GM23338 (cell line): Measurements from ENCODE around the gene SHKBP1. TPM values are rescaled to one million over a fixed set of nuclear protein-coding genes. Genes with fewer than 3 reads are reported as not detected.

Source experiments
- ATAC-seq: fragments of 200-7000 bp; cut with Tn5 transposase; 3 replicates; pipeline ENCODE4 v1.9.1; 2020
- DNase-seq: peaks from one replicate; pipeline ENCODE4 v3.0.0-alpha.2; 2015; ENCODE audit warnings: low spot score
- H2AFZ ChIP-seq: fragments of 200-600 bp; sonication (generic); 2 replicates; pipeline ENCODE4 v1.8.0; 2016; ENCODE audit warnings: antibody characterized with exemption, mild to moderate bottlenecking, moderate library complexity
- H3F3A ChIP-seq: fragments of 200-600 bp; sonication (generic); replicated peaks from 2 replicates; pipeline ENCODE4 v1.8.0; 2017; ENCODE audit warnings: antibody characterized with exemption, mixed run types, low read depth
- H3K27ac ChIP-seq: fragments of 200-600 bp; sonication (generic); 2 replicates; pipeline ENCODE4 v1.6.1; 2016; ENCODE audit warnings: low read depth
- H3K27me3 ChIP-seq: fragments of 200-600 bp; sonication (generic); 2 replicates; pipeline ENCODE4 v1.8.0; 2016; ENCODE audit warnings: mild to moderate bottlenecking, mixed run types, moderate library complexity; ENCODE audit not compliant: insufficient read depth
- H3K36me3 ChIP-seq: fragments of 200-600 bp; sonication (generic); 2 replicates; pipeline ENCODE4 v1.8.0; 2016; ENCODE audit warnings: mild to moderate bottlenecking; ENCODE audit not compliant: insufficient read depth
- H3K4me1 ChIP-seq: fragments of 200-600 bp; sonication (generic); 2 replicates; pipeline ENCODE4 v1.8.0; 2016; ENCODE audit warnings: mild to moderate bottlenecking, moderate library complexity; ENCODE audit not compliant: insufficient read depth
- H3K4me2 ChIP-seq: fragments of 200-600 bp; sonication (generic); 2 replicates; pipeline ENCODE4 v1.7.1; 2017; ENCODE audit warnings: mixed run types
- H3K4me3 ChIP-seq: fragments of 200-600 bp; sonication (generic); 2 replicates; pipeline ENCODE4 v1.6.1; 2016; ENCODE audit warnings: mixed run types
- H3K79me2 ChIP-seq: fragments of 200-600 bp; sonication (generic); replicated peaks from 2 replicates; pipeline ENCODE4 v1.8.0; 2017; ENCODE audit warnings: mild to moderate bottlenecking; ENCODE audit not compliant: insufficient read depth
- H3K9me2 ChIP-seq: fragments of 200-600 bp; sonication (generic); 2 replicates; pipeline ENCODE4 v1.8.0; 2017; ENCODE audit not compliant: insufficient read depth
- H4K20me1 ChIP-seq: fragments of 200-600 bp; sonication (generic); replicated peaks from 2 replicates; pipeline ENCODE4 v1.8.0; 2017; ENCODE audit warnings: mild to moderate bottlenecking; ENCODE audit not compliant: insufficient read depth
- H3K27ac Mint-ChIP-seq: 2 replicates; pipeline ENCODE4 v1.8.0; 2020; ENCODE audit warnings: inconsistent platforms, mild to moderate bottlenecking, moderate library complexity, mixed read lengths
- H3K27me3 Mint-ChIP-seq: 3 replicates; pipeline ENCODE4 v1.8.0; 2022; ENCODE audit warnings: low read depth, mild to moderate bottlenecking, moderate library complexity, mixed read lengths, inconsistent platforms; ENCODE audit not compliant: insufficient read depth, poor library complexity
- H3K36me3 Mint-ChIP-seq: 3 replicates; pipeline ENCODE4 v1.8.0; 2021; ENCODE audit warnings: low read depth, mild to moderate bottlenecking, inconsistent platforms, moderate library complexity, mixed read lengths
- H3K4me1 Mint-ChIP-seq: 3 replicates; pipeline ENCODE4 v1.8.0; 2020; ENCODE audit warnings: mild to moderate bottlenecking, inconsistent platforms, mixed read lengths
- H3K4me3 Mint-ChIP-seq: 3 replicates; pipeline ENCODE4 v1.8.0; 2021; ENCODE audit warnings: moderate library complexity, mild to moderate bottlenecking, inconsistent platforms, mixed read lengths
- H3K9me3 Mint-ChIP-seq: 3 replicates; pipeline ENCODE4 v1.8.0; 2020; ENCODE audit warnings: moderate library complexity, mild to moderate bottlenecking, inconsistent platforms, mixed read lengths
- CREB1 ChIP-seq: fragments of 250-450 bp; sonication (Bioruptor Pico); IDR thresholded peaks from 2 replicates; pipeline ENCODE4 v1.5.0; 2020; ENCODE audit warnings: low read depth, mild to moderate bottlenecking, moderate library complexity
- CTCF ChIP-seq, 2 experiments: fragments of 200-600 bp in 1 of 2; sonication (generic) in 1 of 2; conservative IDR thresholded peaks; 2 replicates each; pipeline versions ENCODE4 v1.5.1 to v1.6.1; 2016 to 2017; ENCODE audit warnings: antibody characterized with exemption in 2 of 2, low read depth in 2 of 2, mild to moderate bottlenecking in 2 of 2, moderate library complexity in 1 of 2
- ETS1 ChIP-seq: IDR thresholded peaks from 2 replicates; pipeline ENCODE4 v1.6.1; 2016; ENCODE audit warnings: antibody characterized with exemption
- NANOG ChIP-seq: IDR thresholded peaks from 2 replicates; pipeline ENCODE4 v1.6.1; 2016; ENCODE audit warnings: antibody characterized with exemption, borderline replicate concordance
- POLR2AphosphoS5 ChIP-seq: IDR thresholded peaks from 2 replicates; pipeline ENCODE4 v1.6.1; 2016; ENCODE audit warnings: antibody characterized with exemption, low read depth
- REST ChIP-seq: IDR thresholded peaks from one replicate; pipeline ENCODE4 v1.6.1; 2018; ENCODE audit warnings: antibody characterized with exemption; ENCODE audit not compliant: unreplicated experiment
- STAT1 ChIP-seq: IDR thresholded peaks from one replicate; pipeline ENCODE4 v1.6.1; 2016; ENCODE audit warnings: antibody characterized with exemption; ENCODE audit not compliant: unreplicated experiment
- ZNF114 ChIP-seq: fragments of 250-450 bp; sonication (Bioruptor Pico); IDR thresholded peaks from 2 replicates; pipeline ENCODE4 v1.5.0; 2020; ENCODE audit warnings: mild to moderate bottlenecking, moderate library complexity
- ZNF331 ChIP-seq: fragments of 250-450 bp; sonication (Bioruptor Pico); IDR thresholded peaks from 2 replicates; pipeline ENCODE4 v1.5.0; 2020; ENCODE audit warnings: low read depth, mild to moderate bottlenecking, moderate library complexity
- polyA plus RNA-seq: library from polyadenylated mRNA; unstranded; fragments of >200 nt; fragmentation: Nextera tagmentation; extraction: Ambion mirVana; gene quantifications from 2 replicates; pipeline ENCODE4 v1.2.1, GENCODE V29; 2016
- total RNA-seq: library from RNA; depleted of rRNA; stranded (reverse); fragments of >200 nt; shearing (Covaris generic); gene quantifications from 2 replicates; pipeline ENCODE4 v1.2.3, GENCODE V29; 2014

SHKBP1 gene
- total and polyA plus RNA-seq, 2 experiments from 2014 or later, result 63.2 to 69.8 TPM

- Mint-ChIP-seq H3K36me3 (peaks cover 16% of the 10 kb centered on the region), H3K4me1 (peaks cover 22% of the 10 kb centered on the region), H3K27ac (peak overlapping the region; percentile 78; the same call in 1 of the 2 replicates), H3K4me3 (peak overlapping the region; percentile 91), H3K27me3 (peaks cover 7% of the 10 kb centered on the region), H3K9me3 (peaks cover 3% of the 10 kb centered on the region; the same call in 2 of the 3 replicates)
- ATAC-seq, result peak; percentile 44
- H3K27ac ChIP-seq, result no peak overlapping the region
- peaks cover 4% of the 10 kb centered on the region for H3K4me1 ChIP-seq
- no peak for TF ChIP-seq NANOG
- TF ChIP-seq POLR2AphosphoS5, result peak; percentile 42
- TF ChIP-seq STAT1, result no peak
- TF ChIP-seq ZNF114 (CRISPR knock-in tag), result no peak
- TF ChIP-seq CTCF (conservative IDR thresholded peaks at IDR 0.05; ENCODE audit: low read depth in 2 of 2), result no peak
- TF ChIP-seq REST, result no peak
- TF ChIP-seq CREB1 (CRISPR knock-in tag), result no peak
- no peak for TF ChIP-seq ETS1
- H3F3A ChIP-seq, result peaks cover 4% of the 10 kb centered on the region; the same call in 1 of the 2 replicates
- H3K27me3 ChIP-seq, result no peaks in the 10 kb centered on the region
- 0 out of 2 replicates have a peak, but pooled peaks cover 8% of the 10 kb centered on the region for H3K36me3 ChIP-seq
- H3K4me3 ChIP-seq, result peak overlapping the region; percentile 96
- peak; percentile 67 for DNase-seq
- H3K79me2 ChIP-seq, result no peaks in the 10 kb centered on the region
- peak overlapping the region; percentile 98 for H3K4me2 ChIP-seq
- peaks cover 6% of the 10 kb centered on the region for H3K9me2 ChIP-seq
- H4K20me1 ChIP-seq, result peaks cover 10% of the 10 kb centered on the region; the same call in 1 of the 2 replicates
- H2AFZ ChIP-seq, result peak overlapping the region; percentile 95
Measured at GRCh38 chr19:40576151-40576584, 505 bp upstream of the SHKBP1 start.

GRCh38 chr19:40578442-40578908 lies 1.8 kb downstream of the SHKBP1 start:
- peaks cover 22% of the 10 kb centered on the region for H3K4me1 Mint-ChIP-seq
- H3K79me2 ChIP-seq, result no peaks in the 10 kb centered on the region
- no peaks in the 10 kb centered on the region for H3K9me2 ChIP-seq
- peak; percentile 100 for TF ChIP-seq ETS1
- TF ChIP-seq CREB1 (CRISPR knock-in tag), result peak; percentile 73
- TF ChIP-seq POLR2AphosphoS5, result 0 out of 2 replicates have a peak, but pooled peaks have one; percentile 24
- TF ChIP-seq ZNF331 (CRISPR knock-in tag), result no peak
- peak overlapping the region; percentile 91 for H3K4me3 Mint-ChIP-seq
- peak; percentile 96 for DNase-seq
- H2AFZ ChIP-seq, result no peak overlapping the region
- peaks cover 4% of the 10 kb centered on the region; the same call in 1 of the 2 replicates for H3F3A ChIP-seq
- H4K20me1 ChIP-seq, result peaks cover 10% of the 10 kb centered on the region; the same call in 1 of the 2 replicates
- peaks cover 13% of the 10 kb centered on the region for H3K27me3 Mint-ChIP-seq
- H3K27ac Mint-ChIP-seq, result no peak overlapping the region
- H3K27ac ChIP-seq, result no peak overlapping the region
- peaks cover 3% of the 10 kb centered on the region; the same call in 2 of the 3 replicates for H3K9me3 Mint-ChIP-seq
- peaks cover 4% of the 10 kb centered on the region for H3K4me1 ChIP-seq
- peak overlapping the region; percentile 96; the same call in 1 of the 2 replicates for H3K4me3 ChIP-seq
- ATAC-seq, result peak; percentile 79
- peaks cover 11% of the 10 kb centered on the region; the same call in 1 of the 2 replicates for H3K36me3 ChIP-seq
- H3K36me3 Mint-ChIP-seq, result peaks cover 28% of the 10 kb centered on the region
- H3K27me3 ChIP-seq, result no peaks in the 10 kb centered on the region
- peak overlapping the region; percentile 98 for H3K4me2 ChIP-seq
